ENCODE measurements around the gene HLA-A. TPM values are rescaled to one million over a fixed set of nuclear protein-coding genes. Genes with fewer than 3 reads are reported as not detected.
"Not testable (repeated sequence)": the region's sequence is repeated elsewhere in the genome, so short reads cannot be mapped to it uniquely, and the experiment has no call there.

HLA-A gene
- total RNA-seq, 4 donors from 2014 or later: 530 to 1,047 (median 828) TPM

GRCh38 chr6:29976588-29977424, 34.5 kb downstream of the HLA-A start:
- TF ChIP-seq POLR2A (IDR thresholded peaks at IDR 0.05) (no peak), CTCF (IDR thresholded peaks at IDR 0.05) (no peak)
- H3K4me3 ChIP-seq (ENCODE audit: low read depth, poor library complexity, severe bottlenecking): peak overlapping the region; percentile 20
- DNase-seq (ENCODE audit: low spot score in 2 of 2): peak; percentile 80 to 97
- intact Hi-C loops (cut with DNase I; ENCODE audit: low total_unique reads): no loop called here
- WGBS, 2 donors: 0 to 1% methylated on average over 48 to 60 of the region's 66 CpGs

DNA sequence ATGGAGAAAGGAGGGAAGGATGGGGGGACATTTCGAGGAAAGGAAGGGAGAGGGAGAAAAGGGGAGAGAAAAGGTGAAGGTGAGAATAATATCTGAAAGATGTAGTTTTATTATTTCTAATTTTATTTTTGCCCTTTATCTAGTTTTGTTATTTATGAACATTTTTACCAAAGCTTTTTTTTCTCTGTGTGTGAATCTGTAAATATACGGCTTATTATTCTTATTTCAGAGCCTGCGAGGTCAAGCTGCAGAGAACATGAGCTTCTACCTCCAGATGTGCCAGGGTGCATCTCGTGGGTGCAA, 35.0 kb downstream of the HLA-A start:
- no peak for TF ChIP-seq POLR2A (IDR thresholded peaks at IDR 0.05)
- TF ChIP-seq CTCF (IDR thresholded peaks at IDR 0.05): no peak
- no peak for DNase-seq (ENCODE audit: low spot score in 2 of 2)
- peak overlapping the region; percentile 20 for H3K4me3 ChIP-seq (ENCODE audit: low read depth, poor library complexity, severe bottlenecking)
- intact Hi-C loops (cut with DNase I; ENCODE audit: low total_unique reads): no loop called here
- 54 to 55% methylated on average over 4 of the region's 4 CpGs for WGBS, 2 donors

- intact Hi-C loops (cut with DNase I; ENCODE audit: low total_unique reads); DNase-seq (ENCODE audit: low spot score in 2 of 2); H3K4me3 ChIP-seq (ENCODE audit: low read depth, poor library complexity, severe bottlenecking): not testable (repeated sequence)
- WGBS, 2 donors: 81 to 94% methylated on average over 2 to 3 of the region's 4 CpGs
Observed at GRCh38 chr6:29980013-29980412, 37.7 kb downstream of the HLA-A start.

GRCh38 chr6:29980511-29980910, 38.2 kb downstream of the HLA-A start:
- TF ChIP-seq CTCF (IDR thresholded peaks at IDR 0.05) (no peak), POLR2A (IDR thresholded peaks at IDR 0.05) (no peak)

DNA sequence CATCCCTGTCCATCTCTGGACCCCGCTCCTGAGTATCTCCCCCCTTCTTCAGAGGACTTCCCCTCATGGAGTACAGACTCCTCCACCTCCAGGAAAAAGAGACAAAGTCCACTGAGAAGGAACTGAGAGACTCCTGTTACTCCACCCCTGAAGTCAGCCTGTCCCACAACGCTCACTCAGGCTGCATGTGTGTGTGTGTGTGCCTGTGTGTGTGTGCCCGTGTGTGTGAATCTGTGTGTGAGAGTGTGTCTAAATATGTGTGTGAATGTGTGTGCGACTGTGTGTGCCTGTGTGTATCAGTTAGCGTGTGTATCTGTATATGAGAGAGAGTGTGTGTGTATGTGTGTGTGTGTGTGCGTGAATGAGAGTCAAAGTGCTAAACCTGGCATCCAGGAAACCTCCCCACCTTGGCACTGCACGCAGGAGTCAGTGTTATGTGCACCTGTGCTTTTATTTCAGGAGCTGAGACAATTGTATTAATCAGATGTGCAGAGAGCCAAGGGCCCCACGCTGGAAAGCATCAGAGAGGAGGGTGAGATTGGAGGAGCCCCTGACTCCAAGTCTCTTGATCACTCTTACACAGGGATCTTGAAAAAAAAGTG, 39.0 kb downstream of the HLA-A start:
- 69 to 73% methylated on average over 8 of the region's 8 CpGs for WGBS, 2 donors
- DNase-seq (ENCODE audit: low spot score in 2 of 2): no peak
- intact Hi-C loops (cut with DNase I; ENCODE audit: low total_unique reads): no loop called here

More at GRCh38 chr6:29980511-29980910, 38.2 kb downstream of the HLA-A start:
- 90 to 92% methylated on average over 10 of the region's 10 CpGs for whole genome bisulfite sequencing, 2 donors
- no peak overlapping the region for H3K4me3 ChIP-seq (ENCODE audit: low read depth, poor library complexity, severe bottlenecking)
- intact Hi-C loops (cut with DNase I; ENCODE audit: low total_unique reads): no loop called here
- no peak for DNase-seq (ENCODE audit: low spot score in 2 of 2)

GRCh38 chr6:29982097-29982496, 39.8 kb downstream of the HLA-A start:
- H3K4me3 ChIP-seq (ENCODE audit: low read depth, poor library complexity, severe bottlenecking): no peak overlapping the region
- DNase-seq (ENCODE audit: low spot score in 2 of 2): no peak
- TF ChIP-seq CTCF (IDR thresholded peaks at IDR 0.05) (no peak), POLR2A (IDR thresholded peaks at IDR 0.05) (no peak)
- intact Hi-C loops (cut with DNase I; ENCODE audit: low total_unique reads): no loop called here

More for the DNA sequence above, 39.0 kb downstream of the HLA-A start:
- TF ChIP-seq POLR2A (IDR thresholded peaks at IDR 0.05): no peak
- H3K4me3 ChIP-seq (ENCODE audit: low read depth, poor library complexity, severe bottlenecking): no peak overlapping the region

Measured in lower leg skin (tissue), 4 donors.